ENCODE results near the gene C1GALT1C1L. TPM values are rescaled to one million over a fixed set of nuclear protein-coding genes. Genes with fewer than 3 reads are reported as not detected.
A peak's percentile ranks its signal among the peaks of the same experiment; 100 is the strongest.
"Not testable (repeated sequence)": the region's sequence is repeated elsewhere in the genome, so short reads cannot be mapped to it uniquely, and the experiment has no call there.

The C1GALT1C1L gene
- total RNA-seq, 1 donor from 2014 or later, result 1.1 TPM

- H3K4me3 ChIP-seq (ENCODE audit: low read depth, low read length), result no peak overlapping the region
- TF ChIP-seq CTCF (conservative IDR thresholded peaks at IDR 0.05; ENCODE audit: low read depth, low read length), result no peak
- DNase-seq (ENCODE audit: low read depth), result peak; percentile 31
These were observed 37.9 kb upstream of the C1GALT1C1L start for GRCh38 chr2:43714164-43714563.

GRCh38 chr2:43710866-43711265 is 34.6 kb upstream of the C1GALT1C1L start:
- no peak overlapping the region for H3K4me3 ChIP-seq (ENCODE audit: low read depth, low read length)
- TF ChIP-seq CTCF (conservative IDR thresholded peaks at IDR 0.05; ENCODE audit: low read depth, low read length), result no peak
- no peak for DNase-seq (ENCODE audit: low read depth)

- H3K4me3 ChIP-seq (ENCODE audit: low read depth, low read length), result no peak overlapping the region
- no peak for DNase-seq (ENCODE audit: low read depth)
- TF ChIP-seq CTCF (conservative IDR thresholded peaks at IDR 0.05; ENCODE audit: low read depth, low read length), result no peak
These were observed 32.7 kb upstream of the C1GALT1C1L start for GRCh38 chr2:43708891-43709290.

GRCh38 chr2:43708178-43708577 is 31.9 kb upstream of the C1GALT1C1L start:
- H3K4me3 ChIP-seq (ENCODE audit: low read depth, low read length), result no peak overlapping the region
- TF ChIP-seq CTCF (conservative IDR thresholded peaks at IDR 0.05; ENCODE audit: low read depth, low read length), result no peak
- DNase-seq (ENCODE audit: low read depth), result no peak

GRCh38 chr2:43707255-43708015 is 31.2 kb upstream of the C1GALT1C1L start:
- H3K4me3 ChIP-seq (ENCODE audit: low read depth, low read length), result no peak overlapping the region
- DNase-seq (ENCODE audit: low read depth), result no peak
- TF ChIP-seq CTCF (conservative IDR thresholded peaks at IDR 0.05; ENCODE audit: low read depth, low read length), result no peak

GRCh38 chr2:43701111-43701510 is 24.9 kb upstream of the C1GALT1C1L start:
- no peak for TF ChIP-seq CTCF (conservative IDR thresholded peaks at IDR 0.05; ENCODE audit: low read depth, low read length)
- DNase-seq (ENCODE audit: low read depth), result no peak
- H3K4me3 ChIP-seq (ENCODE audit: low read depth, low read length), result no peak overlapping the region

- no peak overlapping the region for H3K4me3 ChIP-seq (ENCODE audit: low read depth, low read length)
- no peak for TF ChIP-seq CTCF (conservative IDR thresholded peaks at IDR 0.05; ENCODE audit: low read depth, low read length)
These were observed 23.5 kb upstream of the C1GALT1C1L start for GRCh38 chr2:43699761-43700160.

GRCh38 chr2:43698140-43698539 is 21.9 kb upstream of the C1GALT1C1L start:
- not testable (repeated sequence) for H3K4me3 ChIP-seq (ENCODE audit: low read depth, low read length); DNase-seq (ENCODE audit: low read depth)

More at GRCh38 chr2:43699761-43700160, 23.5 kb upstream of the C1GALT1C1L start:
- no peak for DNase-seq (ENCODE audit: low read depth)
